A673 (cell line): ENCODE data around the gene DAB1.

ENCODE experiments used
- CTCF ChIP-seq: fragments of 300-800, 200-600 bp; sonication (generic); conservative IDR thresholded peaks from 2 replicates; pipeline ENCODE4 v1.5.1; 2017; ENCODE audit warnings: low read depth, mild to moderate bottlenecking, antibody characterized with exemption, low read length, moderate library complexity, mixed read lengths
- EZH2 ChIP-seq: fragments of 200-600 bp; sonication (generic); IDR thresholded peaks from 2 replicates; pipeline ENCODE4 v1.6.1; 2017; ENCODE audit warnings: borderline replicate concordance, low read depth, mild to moderate bottlenecking, mixed read lengths, antibody characterized with exemption, low read length; ENCODE audit not compliant: poor library complexity, severe bottlenecking

GRCh38 chr1:57019236-57019839 lies 404.5 kb downstream of the DAB1 start:
- no peak for TF ChIP-seq CTCF
- TF ChIP-seq EZH2 = no peak
